DMS79 treated with DMSO at 0.1 percent for 48 hours (cell line): ENCODE measurements around the gene HMCES.
A peak's percentile ranks its signal among the peaks of the same experiment; 100 is the strongest.

Experiments used
- DNase-seq: peaks from one replicate; lab custom pipeline; 2025; lab: John Stamatoyannopoulos, UW

Gene HMCES

GRCh38 chr3:129304146-129304961 lies 25.7 kb downstream of the HMCES start:
- DNase-seq = no peak

- DNase-seq = no peak
Measured at GRCh38 chr3:129304962-129305222, 26.2 kb downstream of the HMCES start.

GRCh38 chr3:129305592-129306091 lies 27.0 kb downstream of the HMCES start:
- DNase-seq = no peak

DNA sequence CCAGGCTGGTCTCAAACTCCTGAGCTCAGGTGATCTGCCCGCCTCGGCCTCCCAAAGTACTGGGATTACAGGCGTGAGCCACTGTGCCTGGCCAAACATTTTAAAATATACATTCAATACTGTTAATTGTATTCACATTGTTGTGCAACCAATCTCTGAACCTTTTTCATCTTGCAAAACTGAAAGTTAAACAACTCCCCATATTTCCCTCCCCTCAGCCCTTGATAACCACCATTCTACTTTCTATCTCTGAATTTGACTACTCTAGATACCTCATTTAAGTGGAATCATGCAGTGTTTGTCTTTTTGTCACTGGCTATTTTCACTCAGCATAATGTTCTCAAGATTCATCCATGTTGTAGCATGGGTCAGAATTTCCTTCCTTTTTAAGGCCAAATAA lies 30.0 kb downstream of the HMCES start:
- DNase-seq = no peak

- DNase-seq = peak; percentile 19
Measured at GRCh38 chr3:129310111-129311011, 31.7 kb downstream of the HMCES start.

GRCh38 chr3:129311054-129311902 lies 32.6 kb downstream of the HMCES start:
- DNase-seq = no peak

DNA sequence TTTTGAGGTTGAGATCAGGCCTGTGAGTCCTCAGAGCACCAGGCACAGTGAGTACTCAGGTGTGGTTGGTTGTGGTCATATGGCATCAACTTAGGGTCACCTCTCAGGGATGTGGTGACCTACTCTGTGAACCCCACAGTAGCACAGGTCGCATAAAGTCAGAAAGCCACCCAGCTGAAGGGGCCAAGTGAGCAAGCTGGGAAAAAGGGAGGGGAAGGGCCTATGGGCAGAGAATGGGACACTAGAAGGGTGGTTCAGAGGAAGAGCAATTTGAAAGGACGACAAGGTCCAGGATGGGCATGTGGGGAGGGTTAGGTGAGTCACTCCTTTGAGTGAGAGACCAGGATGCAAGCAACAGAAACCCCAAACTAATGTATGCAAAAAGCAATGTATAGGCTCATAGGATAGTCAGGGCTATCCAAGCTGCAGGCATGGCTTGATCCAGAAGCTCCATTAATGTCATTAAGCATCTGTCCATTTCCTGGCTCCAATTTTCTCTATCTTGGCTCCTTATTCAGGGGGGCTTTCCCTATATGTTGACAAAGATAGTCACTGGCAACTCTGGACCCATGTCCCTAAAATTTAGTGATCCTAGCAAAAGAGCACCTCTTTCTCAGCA lies 33.5 kb downstream of the HMCES start:
- DNase-seq = no peak

DNA sequence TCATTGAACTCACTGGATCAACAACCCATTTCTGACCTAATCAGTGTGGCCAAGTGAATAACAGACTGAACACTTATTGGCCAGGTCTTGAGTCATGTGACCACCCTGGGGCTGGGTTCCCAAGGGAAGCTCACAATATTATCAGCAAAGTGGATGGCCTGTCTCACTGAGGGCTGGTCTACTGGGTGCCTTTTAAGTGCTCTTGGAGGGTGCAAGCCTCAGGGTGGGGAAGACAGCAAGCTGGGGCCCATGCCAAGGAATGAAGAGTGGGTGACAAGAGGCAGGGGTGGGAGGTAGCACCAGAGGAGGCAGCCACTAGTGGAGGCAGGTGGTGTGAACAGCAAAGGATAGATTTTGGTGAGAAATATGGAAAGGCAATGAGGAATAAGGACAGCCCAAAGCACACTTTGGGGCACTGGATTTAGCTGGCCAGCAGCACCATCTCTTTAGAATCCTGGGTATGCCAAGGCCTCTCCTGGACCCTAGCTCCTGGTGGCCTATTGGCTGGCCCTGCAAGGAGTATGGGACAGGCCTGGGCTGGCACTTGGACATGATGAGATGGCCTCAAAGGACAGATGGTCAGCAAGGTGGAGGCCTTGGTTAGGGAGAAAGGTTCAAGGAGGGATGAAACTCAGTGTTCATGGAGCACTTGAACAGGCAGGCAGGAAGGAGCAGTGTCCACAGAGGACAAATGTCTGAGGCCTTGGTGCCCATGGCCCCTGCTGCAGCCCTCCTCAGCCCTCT lies 34.2 kb downstream of the HMCES start:
- no peak for DNase-seq

DNA sequence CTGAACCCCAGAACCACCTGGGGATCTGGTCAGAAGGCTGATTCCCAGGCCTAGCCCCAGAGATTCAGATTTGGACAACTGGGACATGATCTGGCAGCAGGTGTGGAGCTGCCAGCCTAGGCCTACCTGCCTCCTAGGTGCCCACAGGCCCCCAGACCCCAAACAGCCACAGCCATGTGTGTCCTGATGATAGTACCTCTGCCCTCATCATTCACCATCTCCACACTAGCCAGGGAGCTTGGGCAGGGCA lies 34.7 kb downstream of the HMCES start:
- DNase-seq = no peak

DNA sequence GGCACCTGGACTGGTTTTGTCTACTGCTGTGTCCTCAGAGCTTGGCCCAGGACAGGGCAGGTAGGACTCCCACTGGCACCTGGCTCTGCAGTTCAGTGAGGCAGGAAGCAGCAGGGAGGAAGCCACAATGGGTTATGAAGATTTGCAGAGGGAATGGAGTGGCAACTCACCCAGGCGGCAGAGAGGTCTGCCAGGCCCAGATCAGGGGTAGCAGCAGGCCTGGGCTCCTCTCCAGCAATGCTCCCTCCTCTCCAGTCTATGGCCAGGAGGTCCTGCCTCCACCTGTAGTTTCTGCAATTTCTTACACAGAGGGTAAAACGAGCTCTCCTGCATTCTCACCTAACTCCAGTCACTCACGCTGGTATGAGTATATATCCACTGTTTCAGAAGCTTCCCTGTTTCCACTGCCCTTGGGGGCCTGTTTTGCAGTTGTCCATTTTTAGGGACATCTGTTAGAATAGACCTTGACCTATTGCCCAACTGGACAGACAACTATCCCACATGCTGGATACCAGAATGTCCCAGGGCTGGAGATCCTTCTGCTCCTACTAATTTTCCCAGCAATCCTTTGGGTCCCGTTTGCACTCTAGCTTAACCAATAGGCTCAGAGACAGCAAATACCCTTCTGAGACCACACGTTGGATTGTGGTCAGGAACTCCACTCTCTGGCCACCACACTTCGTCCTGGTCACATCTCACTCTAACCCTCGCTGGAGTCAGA lies 35.2 kb downstream of the HMCES start:
- peak; percentile 43 for DNase-seq

DNA sequence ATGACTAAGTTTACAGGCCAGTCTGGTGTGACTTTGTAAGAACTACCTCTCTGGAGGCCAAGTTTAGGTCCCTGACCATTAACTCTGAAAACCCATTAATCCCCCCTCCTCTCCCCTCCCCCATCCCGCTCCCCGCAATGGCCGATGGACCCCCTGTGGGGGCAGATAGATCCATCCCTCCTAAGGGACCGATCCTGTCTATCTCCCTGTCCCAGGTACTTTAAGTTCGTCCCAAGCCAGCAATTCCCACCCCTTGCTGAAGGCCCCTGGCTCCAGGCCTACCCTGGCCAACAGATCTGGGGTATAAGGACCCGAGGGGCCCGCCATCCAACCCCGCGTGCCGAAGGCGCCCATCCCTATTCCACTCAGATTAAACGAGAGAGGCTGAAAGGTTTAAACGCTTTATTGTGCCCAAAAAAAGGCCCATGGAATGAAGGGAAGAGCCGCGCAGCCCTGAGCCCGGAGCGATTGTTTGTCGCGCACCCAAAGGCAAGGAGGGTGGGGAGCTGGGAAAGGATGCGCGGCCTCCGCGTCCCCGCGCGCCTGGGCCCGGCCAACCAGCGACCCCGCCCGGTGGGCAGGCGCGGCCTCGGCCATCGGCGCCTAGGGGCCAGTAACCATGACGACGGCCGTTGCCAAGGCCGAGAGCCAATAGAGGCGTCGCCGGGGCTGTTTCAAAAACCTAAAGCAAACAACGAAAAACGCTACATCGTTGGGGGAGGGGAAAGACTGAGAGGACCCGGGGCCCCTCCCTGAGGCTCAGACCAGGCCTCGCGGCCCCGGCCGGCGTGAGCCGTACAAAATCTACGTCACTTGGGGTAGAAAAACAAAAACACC lies 35.9 kb downstream of the HMCES start:
- peak; percentile 87 for DNase-seq

- DNase-seq = peak; percentile 15
Measured at GRCh38 chr3:129315223-129315997, 36.7 kb downstream of the HMCES start.

DNA sequence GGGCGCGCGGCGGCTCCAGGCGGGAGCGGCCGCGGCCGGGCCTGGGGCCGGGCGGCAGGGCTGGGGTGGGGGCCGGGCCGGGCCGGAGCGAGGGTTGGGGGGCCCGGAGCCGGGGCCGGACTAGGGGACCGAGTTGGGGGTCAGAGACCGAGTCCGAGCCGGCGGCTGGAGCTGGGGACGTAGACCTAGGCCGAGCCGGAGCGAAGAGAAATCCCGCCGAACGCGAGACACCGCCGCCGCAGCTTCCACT lies 37.3 kb downstream of the HMCES start:
- DNase-seq = no peak

DNA sequence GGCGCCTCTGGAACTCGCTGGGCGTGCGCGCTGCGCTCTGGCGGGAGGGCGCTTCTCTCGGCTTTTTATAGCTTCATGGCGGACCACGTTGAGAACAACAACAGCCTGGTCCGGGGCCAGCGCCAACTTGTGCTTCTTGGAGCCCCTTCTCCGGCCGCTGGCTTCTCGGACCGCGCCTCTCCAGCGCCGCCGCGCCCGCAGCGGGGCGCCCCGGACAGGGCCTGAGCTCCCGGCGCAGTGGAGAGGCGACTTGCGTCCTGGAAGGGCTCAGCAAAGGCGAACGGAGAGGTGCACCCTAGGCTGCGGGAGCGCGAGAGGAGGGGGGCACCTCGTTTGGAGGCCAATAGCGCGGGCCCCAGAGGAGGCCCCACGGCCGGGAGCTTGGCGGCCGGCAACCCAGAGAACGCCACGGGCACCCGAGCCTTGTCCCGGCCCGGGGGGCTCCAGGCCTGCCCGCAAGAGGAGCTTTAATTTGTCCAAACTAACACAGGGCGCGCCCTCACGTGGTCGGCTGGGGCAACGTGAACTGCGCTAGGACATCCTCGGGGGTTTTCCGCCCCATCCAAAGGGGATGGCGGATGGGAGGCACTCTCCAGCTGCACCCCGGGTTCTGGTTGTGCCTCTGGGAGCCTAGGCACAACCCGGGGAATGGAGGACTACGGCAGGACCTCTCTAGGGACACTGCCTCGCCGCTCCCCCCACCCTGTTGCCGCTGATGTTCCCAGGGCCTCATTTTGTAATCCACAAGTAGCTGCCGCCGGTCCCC lies 37.8 kb downstream of the HMCES start:
- DNase-seq = peak; percentile 65

- DNase-seq = peak; percentile 15
Measured at GRCh38 chr3:129317014-129317771, 38.5 kb downstream of the HMCES start.

- no peak for DNase-seq
Measured at GRCh38 chr3:129317848-129318247, 39.2 kb downstream of the HMCES start.

DNA sequence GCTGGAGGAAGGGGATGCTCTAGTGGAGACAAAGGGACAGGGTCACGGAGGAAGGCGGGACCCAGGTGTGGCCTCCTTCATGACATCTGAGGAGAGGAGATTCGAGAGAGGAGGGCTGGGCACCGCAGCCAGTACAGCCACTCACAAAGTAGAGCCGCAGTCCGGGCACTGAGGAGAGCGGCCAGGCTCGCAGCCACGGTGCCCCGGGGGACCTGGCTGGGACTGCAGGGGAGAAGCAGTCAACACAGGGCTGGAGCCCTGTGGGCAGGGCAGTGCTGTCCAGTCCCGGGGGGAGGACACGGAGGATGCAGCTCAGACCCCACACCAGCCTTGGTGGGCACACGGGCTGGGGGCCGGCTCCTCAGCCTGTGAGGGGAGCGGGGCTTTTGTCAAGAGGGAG lies 40.3 kb downstream of the HMCES start:
- no peak for DNase-seq

- DNase-seq = no peak
Measured at GRCh38 chr3:129320261-129320660, 41.6 kb downstream of the HMCES start.
